ENCODE data around the gene PARS2. TPM values are rescaled to one million over a fixed set of nuclear protein-coding genes. Genes with fewer than 3 reads are reported as not detected.

The PARS2 gene
- total and polyA plus RNA-seq, 10 donors, result 0.96 to 3.8 (median 3.1) TPM

DNA sequence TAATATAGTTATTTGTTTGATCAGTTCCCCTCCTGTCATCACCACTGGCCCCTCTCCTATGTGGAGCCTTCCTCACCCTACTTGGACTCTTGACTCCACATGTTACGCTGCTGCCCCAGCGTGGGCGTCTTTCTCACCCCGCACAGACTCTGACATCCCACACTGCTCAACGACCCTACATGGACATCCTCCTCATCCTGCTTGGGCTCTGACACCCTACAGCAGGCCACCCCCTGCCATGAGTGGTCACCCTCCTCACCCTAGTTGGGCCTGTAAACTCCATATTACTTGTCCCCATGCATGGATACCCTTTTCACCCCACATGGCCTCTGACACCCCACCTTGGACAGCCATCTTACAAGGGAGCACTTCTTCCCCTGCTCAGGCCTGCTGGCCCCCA lies 27.6 kb downstream of the PARS2 start:
- DNase-seq, result no peak
- 92 to 98% (median 95%) methylated on average over 5 of the region's 5 CpGs for WGBS, 5 donors
- H3K4me1 ChIP-seq, result no peaks in the 10 kb centered on the region
- peaks cover 3 to 100% (median 93%) of the 10 kb centered on the region in 6 donors for H3K36me3 ChIP-seq
- no peak overlapping the region for H3K4me3 ChIP-seq
- no peaks in the 10 kb centered on the region for H3K27me3 ChIP-seq (replicated peaks in 1 of 7)
- TF ChIP-seq POLR2AphosphoS5 (IDR thresholded peaks at IDR 0.05) (no peak), POLR2A (IDR thresholded peaks at IDR 0.05) (no peak)
- no peaks in the 10 kb centered on the region for H3K9me3 ChIP-seq
- intact Hi-C loops (cut with DNase I; ENCODE audit: low total_unique reads), result no loop called here
- H3K27ac ChIP-seq, result no peak overlapping the region

DNA sequence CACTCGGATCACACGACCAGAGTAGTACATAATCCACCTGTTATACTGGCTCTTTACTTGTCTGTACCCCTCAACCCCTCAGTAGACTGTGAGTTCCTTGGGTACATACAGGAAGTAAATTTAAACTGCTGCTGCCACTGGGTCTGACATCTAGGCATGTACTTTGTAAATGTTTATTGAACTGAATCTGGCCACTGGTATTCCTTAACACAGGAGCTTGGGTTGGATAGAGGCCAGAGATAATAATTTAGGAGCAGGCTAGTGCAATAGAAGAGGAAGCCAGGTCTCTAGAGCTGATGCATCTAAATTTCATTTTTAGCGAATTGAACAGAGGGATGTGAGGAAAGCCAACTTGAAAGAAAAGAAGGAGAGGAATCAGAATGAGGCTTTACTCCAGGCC lies 36.3 kb downstream of the PARS2 start:
- Histone ChIP-seq H3K9me3 (peaks cover 0 to 16% (median 12%) of the 10 kb centered on the region in 8 donors), H3K27me3 (replicated peaks in 1 of 7) (no peaks in the 10 kb centered on the region), H3K4me1 (no peaks in the 10 kb centered on the region), H3K27ac (no peak overlapping the region), H3K36me3 (peaks cover 4 to 100% (median 86%) of the 10 kb centered on the region in 6 donors), H3K4me3 (no peak overlapping the region)
- no peak for TF ChIP-seq POLR2AphosphoS5 (IDR thresholded peaks at IDR 0.05)
- intact Hi-C loops (cut with DNase I; ENCODE audit: low total_unique reads), result no loop called here
- WGBS, 5 donors, result 87 to 97% (median 94%) methylated on average over 3 of the region's 3 CpGs
- no peak for DNase-seq

DNA sequence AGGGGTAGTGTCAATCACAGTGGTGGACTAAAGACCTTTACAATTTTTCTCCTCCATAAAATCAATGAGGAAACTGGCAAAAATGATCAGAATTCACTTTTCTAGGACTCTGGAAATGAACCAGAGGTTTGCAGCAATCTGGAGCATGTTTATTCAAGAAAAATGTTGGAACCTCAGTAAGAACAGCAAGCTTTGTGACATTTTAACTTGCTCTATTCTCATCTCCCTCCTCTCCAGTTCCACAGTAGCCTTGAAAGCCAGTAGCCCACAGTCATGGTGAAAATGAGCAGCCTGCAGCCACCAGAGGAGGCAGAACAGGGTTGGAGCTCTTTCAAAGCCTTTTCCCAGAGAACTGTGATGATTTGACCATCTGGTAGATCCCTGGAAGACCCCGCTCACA lies 39.6 kb downstream of the PARS2 start:
- peaks cover 0 to 16% (median 12%) of the 10 kb centered on the region in 8 donors for H3K9me3 ChIP-seq
- no peak overlapping the region for H3K27ac ChIP-seq
- intact Hi-C loops (cut with DNase I; ENCODE audit: low total_unique reads), result no loop called here
- peaks cover 4 to 100% (median 82%) of the 10 kb centered on the region in 6 donors for H3K36me3 ChIP-seq
- no peak overlapping the region for H3K4me3 ChIP-seq
- WGBS, 5 donors, result 94 to 100% (median 100%) methylated on average over 1 of the region's 1 CpG
- H3K27me3 ChIP-seq (replicated peaks in 1 of 7), result no peaks in the 10 kb centered on the region
- no peaks in the 10 kb centered on the region for H3K4me1 ChIP-seq
- DNase-seq, result no peak
- TF ChIP-seq POLR2AphosphoS5 (IDR thresholded peaks at IDR 0.05) (no peak), POLR2A (IDR thresholded peaks at IDR 0.05) (no peak)
- TF ChIP-seq, protein P1, sequence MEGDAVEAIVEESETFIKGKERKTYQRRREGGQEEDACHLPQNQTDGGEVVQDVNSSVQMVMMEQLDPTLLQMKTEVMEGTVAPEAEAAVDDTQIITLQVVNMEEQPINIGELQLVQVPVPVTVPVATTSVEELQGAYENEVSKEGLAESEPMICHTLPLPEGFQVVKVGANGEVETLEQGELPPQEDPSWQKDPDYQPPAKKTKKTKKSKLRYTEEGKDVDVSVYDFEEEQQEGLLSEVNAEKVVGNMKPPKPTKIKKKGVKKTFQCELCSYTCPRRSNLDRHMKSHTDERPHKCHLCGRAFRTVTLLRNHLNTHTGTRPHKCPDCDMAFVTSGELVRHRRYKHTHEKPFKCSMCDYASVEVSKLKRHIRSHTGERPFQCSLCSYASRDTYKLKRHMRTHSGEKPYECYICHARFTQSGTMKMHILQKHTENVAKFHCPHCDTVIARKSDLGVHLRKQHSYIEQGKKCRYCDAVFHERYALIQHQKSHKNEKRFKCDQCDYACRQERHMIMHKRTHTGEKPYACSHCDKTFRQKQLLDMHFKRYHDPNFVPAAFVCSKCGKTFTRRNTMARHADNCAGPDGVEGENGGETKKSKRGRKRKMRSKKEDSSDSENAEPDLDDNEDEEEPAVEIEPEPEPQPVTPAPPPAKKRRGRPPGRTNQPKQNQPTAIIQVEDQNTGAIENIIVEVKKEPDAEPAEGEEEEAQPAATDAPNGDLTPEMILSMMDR (IDR thresholded peaks at IDR 0.05 in 8 of 11, conservative IDR thresholded peaks at IDR 0.05 in 3 of 11), result no peak

- TF ChIP-seq, protein P1 (IDR thresholded peaks at IDR 0.05 in 8 of 11, conservative IDR thresholded peaks at IDR 0.05 in 3 of 11), result no peak
- TF ChIP-seq POLR2AphosphoS5 (IDR thresholded peaks at IDR 0.05) (no peak), POLR2A (IDR thresholded peaks at IDR 0.05) (no peak)
- peaks cover 4 to 100% (median 80%) of the 10 kb centered on the region in 6 donors for H3K36me3 ChIP-seq
These were observed 40.3 kb downstream of the PARS2 start for GRCh38 chr1:54723985-54724384.

DNA sequence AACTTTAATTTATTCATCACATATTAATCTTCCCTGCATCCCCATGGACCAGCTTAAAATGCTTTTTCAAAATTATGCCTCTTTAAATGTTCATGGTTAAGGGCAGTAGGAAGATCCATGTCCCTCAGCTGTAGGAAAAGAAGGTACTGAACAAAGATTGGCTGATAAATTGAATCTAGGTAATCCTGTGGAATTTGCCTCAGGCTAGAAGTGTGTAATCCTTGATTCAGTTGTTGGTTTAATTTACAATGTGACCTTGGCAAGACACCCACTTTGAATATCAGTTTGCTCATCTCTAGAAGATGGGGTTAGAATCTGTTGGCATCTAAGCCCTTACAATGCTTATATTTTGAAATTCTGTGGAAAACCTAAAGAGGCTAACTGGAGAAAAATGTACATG lies 42.6 kb downstream of the PARS2 start:
- intact Hi-C loops (cut with DNase I; ENCODE audit: low total_unique reads), result no loop called here
- peaks cover 3 to 26% (median 14%) of the 10 kb centered on the region in 6 donors for H3K4me1 ChIP-seq
- TF ChIP-seq POLR2AphosphoS5 (IDR thresholded peaks at IDR 0.05) (no peak), POLR2A (IDR thresholded peaks at IDR 0.05) (no peak)
- TF ChIP-seq, protein P1 (IDR thresholded peaks at IDR 0.05 in 8 of 11, conservative IDR thresholded peaks at IDR 0.05 in 3 of 11), result no peak

More at GRCh38 chr1:54723985-54724384, 40.3 kb downstream of the PARS2 start:
- Histone ChIP-seq H3K27me3 (replicated peaks in 1 of 7) (no peaks in the 10 kb centered on the region), H3K9me3 (peaks cover 0 to 16% (median 12%) of the 10 kb centered on the region in 8 donors), H3K4me1 (peaks cover 0 to 6% (median 0%) of the 10 kb centered on the region in 6 donors), H3K4me3 (no peak overlapping the region), H3K27ac (no peak overlapping the region)
- intact Hi-C loops (cut with DNase I; ENCODE audit: low total_unique reads), result no loop called here
- no peak for DNase-seq

More for the DNA sequence above, 42.6 kb downstream of the PARS2 start:
- no peak for DNase-seq
- H3K4me3 ChIP-seq, result no peak overlapping the region
- H3K27me3 ChIP-seq (replicated peaks in 1 of 7), result no peaks in the 10 kb centered on the region
- peaks cover 4 to 93% (median 75%) of the 10 kb centered on the region in 6 donors for H3K36me3 ChIP-seq
- no peak overlapping the region for H3K27ac ChIP-seq
- peaks cover 0 to 16% (median 12%) of the 10 kb centered on the region in 8 donors for H3K9me3 ChIP-seq
